IPS-15b (cell line): ENCODE measurements around the gene ARHGAP18.

Source experiments
- H3K27me3 ChIP-seq: one replicate; pipeline ENCODE4 v1.6.1; 2013; ENCODE audit warnings: low read length; ENCODE audit not compliant: control insufficient read depth, insufficient read depth
- H3K36me3 ChIP-seq: one replicate; pipeline ENCODE4 v1.6.1; 2013; ENCODE audit warnings: low read length; ENCODE audit not compliant: control insufficient read depth, insufficient read depth
- H3K4me1 ChIP-seq: one replicate; pipeline ENCODE4 v1.6.1; 2013; ENCODE audit warnings: mild to moderate bottlenecking, low read length; ENCODE audit not compliant: control insufficient read depth, insufficient read depth
- H3K4me3 ChIP-seq: one replicate; pipeline ENCODE4 v1.5.1; 2013; ENCODE audit warnings: low read depth, low read length
- H3K9ac ChIP-seq: one replicate; pipeline ENCODE4 v1.6.1; 2013; ENCODE audit warnings: low read depth, mild to moderate bottlenecking, low read length
- H3K9me3 ChIP-seq: one replicate; pipeline ENCODE4 v1.6.1; 2013; ENCODE audit warnings: mild to moderate bottlenecking, low read length; ENCODE audit not compliant: control insufficient read depth, insufficient read depth

The ARHGAP18 gene

GRCh38 chr6:129699659-129700058 lies 10.3 kb downstream of the ARHGAP18 start:
- Histone ChIP-seq H3K9ac (no peak overlapping the region), H3K4me1 (no peaks in the 10 kb centered on the region), H3K36me3 (no peaks in the 10 kb centered on the region), H3K4me3 (no peak overlapping the region), H3K27me3 (no peaks in the 10 kb centered on the region), H3K9me3 (no peaks in the 10 kb centered on the region)

GRCh38 chr6:129698430-129698829 lies 11.5 kb downstream of the ARHGAP18 start:
- Histone ChIP-seq H3K9ac (no peak overlapping the region), H3K4me1 (no peaks in the 10 kb centered on the region), H3K4me3 (no peak overlapping the region)

DNA sequence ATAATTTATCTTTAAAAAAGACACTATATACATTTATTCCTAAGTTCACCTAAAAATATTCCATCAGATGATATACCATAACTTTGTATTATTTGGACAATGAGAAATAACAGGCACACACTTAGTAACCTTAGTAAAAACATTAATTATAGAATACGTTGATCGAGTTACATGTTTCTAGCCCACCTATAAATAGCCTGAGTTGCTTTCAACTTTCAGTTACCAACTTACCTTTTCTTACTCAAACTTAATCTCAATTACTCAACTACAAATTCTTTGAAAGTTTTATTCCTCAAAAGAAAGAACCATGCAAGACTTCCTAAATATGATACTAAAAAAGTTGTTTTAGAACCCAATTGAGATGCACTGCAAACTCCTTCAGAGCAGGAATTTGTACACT lies 12.2 kb downstream of the ARHGAP18 start:
- Histone ChIP-seq H3K9me3 (no peaks in the 10 kb centered on the region), H3K9ac (no peak overlapping the region), H3K36me3 (no peaks in the 10 kb centered on the region), H3K27me3 (no peaks in the 10 kb centered on the region), H3K4me3 (no peak overlapping the region), H3K4me1 (no peaks in the 10 kb centered on the region)

More at GRCh38 chr6:129698430-129698829, 11.5 kb downstream of the ARHGAP18 start:
- H3K27me3 ChIP-seq: no peaks in the 10 kb centered on the region
- no peaks in the 10 kb centered on the region for H3K9me3 ChIP-seq
- H3K36me3 ChIP-seq: no peaks in the 10 kb centered on the region

GRCh38 chr6:129696843-129697242 lies 13.1 kb downstream of the ARHGAP18 start:
- H3K27me3 ChIP-seq: no peaks in the 10 kb centered on the region
- H3K9ac ChIP-seq: no peak overlapping the region
- H3K9me3 ChIP-seq: no peaks in the 10 kb centered on the region
- no peaks in the 10 kb centered on the region for H3K4me1 ChIP-seq
- no peaks in the 10 kb centered on the region for H3K36me3 ChIP-seq
- no peak overlapping the region for H3K4me3 ChIP-seq

DNA sequence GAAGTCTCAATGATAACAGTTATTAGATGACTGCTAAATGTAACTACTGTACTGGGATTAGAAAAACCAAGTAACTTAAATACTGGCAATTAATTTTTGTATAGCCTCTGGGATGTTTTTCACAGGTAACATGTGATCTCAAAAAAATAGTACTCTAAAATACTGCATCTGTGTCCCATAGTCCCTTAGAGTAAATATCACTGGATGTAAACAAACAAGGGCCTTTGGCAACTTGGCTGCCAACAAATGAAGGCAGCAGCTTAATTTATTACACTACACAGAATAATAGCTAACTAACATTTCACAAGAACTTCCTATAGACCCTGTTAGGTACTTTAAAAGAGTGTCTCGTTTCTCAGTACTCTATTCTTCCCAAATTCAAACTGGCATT lies 14.0 kb downstream of the ARHGAP18 start:
- Histone ChIP-seq H3K9ac (no peak overlapping the region), H3K4me1 (no peaks in the 10 kb centered on the region), H3K9me3 (no peaks in the 10 kb centered on the region), H3K27me3 (no peaks in the 10 kb centered on the region), H3K4me3 (no peak overlapping the region), H3K36me3 (no peaks in the 10 kb centered on the region)

DNA sequence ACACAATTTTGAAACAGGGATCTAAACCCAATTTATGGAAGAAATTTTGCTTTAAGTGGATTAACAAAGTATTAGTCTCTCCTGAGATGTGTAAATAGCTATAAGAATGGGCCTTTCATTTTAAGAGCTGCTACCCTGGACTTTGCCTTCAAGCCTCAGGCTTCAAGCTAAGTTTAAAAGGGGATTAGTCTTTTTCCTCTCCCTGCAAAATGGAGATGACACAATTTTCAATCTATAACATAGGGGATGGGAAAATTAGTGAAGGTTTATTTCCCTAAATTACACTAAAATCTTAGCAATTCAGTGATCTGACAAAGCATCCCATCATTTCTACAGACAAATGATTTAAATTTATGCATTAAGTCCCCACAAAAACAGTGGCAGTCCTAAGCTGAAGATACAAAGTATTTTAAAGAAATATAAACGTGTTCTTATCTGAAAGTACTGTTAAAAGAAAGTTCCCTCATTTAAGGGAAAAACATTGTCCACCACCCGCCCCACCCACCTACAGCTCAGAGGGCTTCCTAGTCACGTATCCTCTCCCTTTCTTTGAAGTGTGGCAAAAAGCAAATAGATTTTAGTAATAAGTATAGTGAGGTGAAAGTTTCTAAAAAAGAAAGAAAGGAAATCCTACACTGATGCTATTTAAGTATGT lies 14.5 kb downstream of the ARHGAP18 start:
- Histone ChIP-seq H3K4me1 (no peaks in the 10 kb centered on the region), H3K4me3 (no peak overlapping the region), H3K27me3 (no peaks in the 10 kb centered on the region), H3K9ac (no peak overlapping the region), H3K36me3 (no peaks in the 10 kb centered on the region), H3K9me3 (no peaks in the 10 kb centered on the region)

GRCh38 chr6:129694036-129694435 lies 15.9 kb downstream of the ARHGAP18 start:
- Histone ChIP-seq H3K4me1 (peaks cover 2% of the 10 kb centered on the region), H3K9ac (no peak overlapping the region)

DNA sequence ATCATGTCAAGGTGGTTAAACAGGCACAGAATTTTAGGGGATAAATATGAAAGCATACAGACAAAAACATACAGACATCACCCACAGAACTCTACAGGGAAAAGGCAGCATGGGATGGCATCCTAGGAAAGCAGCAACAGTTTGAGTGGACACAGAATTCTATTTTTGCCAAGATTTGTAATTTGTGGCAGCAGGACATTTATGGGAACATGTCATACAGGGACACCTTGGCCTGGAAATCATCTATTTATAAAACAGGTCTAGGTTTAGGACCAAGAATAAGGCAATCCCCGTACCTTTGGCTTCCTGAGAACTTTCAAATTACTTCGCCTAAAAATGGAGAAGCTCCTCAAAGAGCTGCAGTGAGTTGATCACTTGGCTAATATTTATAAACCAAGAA lies 17.5 kb downstream of the ARHGAP18 start:
- Histone ChIP-seq H3K9me3 (no peaks in the 10 kb centered on the region), H3K4me3 (no peak overlapping the region), H3K36me3 (no peaks in the 10 kb centered on the region), H3K27me3 (no peaks in the 10 kb centered on the region), H3K9ac (no peak overlapping the region), H3K4me1 (peaks cover 2% of the 10 kb centered on the region)

More at GRCh38 chr6:129694036-129694435, 15.9 kb downstream of the ARHGAP18 start:
- Histone ChIP-seq H3K27me3 (no peaks in the 10 kb centered on the region), H3K36me3 (no peaks in the 10 kb centered on the region), H3K4me3 (no peak overlapping the region), H3K9me3 (no peaks in the 10 kb centered on the region)

- Histone ChIP-seq H3K4me1 (peaks cover 2% of the 10 kb centered on the region), H3K4me3 (no peak overlapping the region), H3K9ac (no peak overlapping the region)
Observed at GRCh38 chr6:129691709-129692108, 18.3 kb downstream of the ARHGAP18 start.

GRCh38 chr6:129691043-129691640 lies 18.8 kb downstream of the ARHGAP18 start:
- H3K4me1 ChIP-seq: peaks cover 2% of the 10 kb centered on the region
- H3K36me3 ChIP-seq: no peaks in the 10 kb centered on the region
- no peak overlapping the region for H3K4me3 ChIP-seq
- no peaks in the 10 kb centered on the region for H3K27me3 ChIP-seq
- no peaks in the 10 kb centered on the region for H3K9me3 ChIP-seq
- H3K9ac ChIP-seq: no peak overlapping the region

More at GRCh38 chr6:129691709-129692108, 18.3 kb downstream of the ARHGAP18 start:
- Histone ChIP-seq H3K36me3 (no peaks in the 10 kb centered on the region), H3K9me3 (no peaks in the 10 kb centered on the region), H3K27me3 (no peaks in the 10 kb centered on the region)

- Histone ChIP-seq H3K9me3 (no peaks in the 10 kb centered on the region), H3K27me3 (no peaks in the 10 kb centered on the region), H3K4me1 (peaks cover 2% of the 10 kb centered on the region), H3K9ac (no peak overlapping the region), H3K4me3 (no peak overlapping the region), H3K36me3 (no peaks in the 10 kb centered on the region)
Observed at GRCh38 chr6:129686941-129687627, 22.9 kb downstream of the ARHGAP18 start.

DNA sequence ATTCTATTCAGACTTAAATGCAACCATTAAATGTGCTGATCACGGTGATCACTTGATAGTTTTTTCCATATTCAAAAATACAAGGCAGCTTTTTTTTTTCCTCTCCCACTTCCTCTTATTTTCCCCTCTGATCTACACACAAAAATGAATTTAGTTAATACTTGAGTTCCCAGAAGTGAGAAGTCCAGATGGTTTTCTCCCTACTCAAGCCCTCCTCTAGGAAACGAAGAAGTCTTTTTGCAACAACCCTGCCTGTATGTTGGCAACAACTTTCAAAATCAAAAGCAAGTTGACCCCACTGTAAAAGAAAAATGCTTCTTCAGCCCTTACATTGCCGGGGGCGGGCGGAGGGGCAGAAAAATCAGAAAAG lies 24.3 kb downstream of the ARHGAP18 start:
- no peaks in the 10 kb centered on the region for H3K36me3 ChIP-seq
- H3K4me1 ChIP-seq: peaks cover 2% of the 10 kb centered on the region
- H3K9ac ChIP-seq: no peak overlapping the region
- no peaks in the 10 kb centered on the region for H3K9me3 ChIP-seq
- no peaks in the 10 kb centered on the region for H3K27me3 ChIP-seq
- no peak overlapping the region for H3K4me3 ChIP-seq
